PC-9 (cell line): ENCODE measurements around the gene TANC1. TPM values are rescaled to one million over a fixed set of nuclear protein-coding genes. Genes with fewer than 3 reads are reported as not detected.

Source experiments
- BruUV-seq: library from RNA; stranded (reverse); fragments of 400-500 nt; replicated peaks from 2 replicates; lab custom pipeline; 2021; lab: Mats Ljungman, UMichigan
- CTCF ChIA-PET: fragments of 300-600 bp; sonication (Branson Sonifier 250); formaldehyde crosslinking; loops from one replicate; lab custom pipeline; 2022; ENCODE audit warnings: antibody characterized with exemption; lab: Charles Lee
- POLR2A ChIA-PET: fragments of 300-600 bp; sonication (Branson Sonifier 250); formaldehyde crosslinking; loops from one replicate; lab custom pipeline; 2022; ENCODE audit warnings: antibody characterized with exemption; ENCODE audit not compliant: unreplicated experiment; lab: Charles Lee
- DNase-seq, 2 experiments: peaks; one replicate each; pipeline versions ENCODE4 v3.0.0 to v3.0.0-alpha.2; 2015 to 2022; ENCODE audit warnings: mixed read lengths in 1 of 2
- H2AFZ ChIP-seq: fragments of 200-600 bp; sonication (generic); 2 replicates; pipeline ENCODE4 v1.8.1; 2017; ENCODE audit warnings: antibody characterized with exemption
- H3F3A ChIP-seq: fragments of 200-600 bp; sonication (generic); 2 replicates; pipeline ENCODE4 v1.8.1; 2017; ENCODE audit warnings: antibody characterized with exemption, mild to moderate bottlenecking, low read depth; ENCODE audit not compliant: insufficient read depth
- H3K27ac ChIP-seq: fragments of 200-600 bp; sonication (generic); 2 replicates; pipeline ENCODE4 v1.6.1; 2016; ENCODE audit warnings: mixed run types
- H3K27me3 ChIP-seq: fragments of 200-600 bp; sonication (generic); 2 replicates; pipeline ENCODE4 v1.6.1; 2016; ENCODE audit warnings: low read depth, mixed run types; ENCODE audit not compliant: insufficient read depth
- H3K36me3 ChIP-seq: fragments of 200-600 bp; sonication (generic); 2 replicates; pipeline ENCODE4 v1.6.1; 2016; ENCODE audit warnings: low read depth, mixed run types
- H3K4me1 ChIP-seq: fragments of 200-600 bp; sonication (generic); replicated peaks from 2 replicates; pipeline ENCODE4 v1.6.1; 2016; ENCODE audit warnings: mixed run types; ENCODE audit not compliant: insufficient read depth
- H3K4me2 ChIP-seq: fragments of 200-600 bp; sonication (generic); 2 replicates; pipeline ENCODE4 v1.6.1; 2017; ENCODE audit warnings: mixed run types
- H3K4me3 ChIP-seq: fragments of 200-600 bp; sonication (generic); 2 replicates; pipeline ENCODE4 v1.6.1; 2016; ENCODE audit warnings: mixed run types
- H3K79me2 ChIP-seq: fragments of 200-600 bp; sonication (generic); 2 replicates; pipeline ENCODE4 v1.6.1; 2017; ENCODE audit warnings: low read depth, mixed run types
- H3K9me2 ChIP-seq: fragments of 200-600 bp; sonication (generic); 2 replicates; pipeline ENCODE4 v1.8.1; 2017; ENCODE audit warnings: mild to moderate bottlenecking; ENCODE audit not compliant: insufficient read depth
- H3K9me3 ChIP-seq: fragments of 200-600 bp; sonication (generic); 2 replicates; pipeline ENCODE4 v1.8.1; 2016; ENCODE audit warnings: low read depth; ENCODE audit not compliant: insufficient read depth
- H4K20me1 ChIP-seq: fragments of 200-600 bp; sonication (generic); 2 replicates; pipeline ENCODE4 v1.8.1; 2017; ENCODE audit not compliant: insufficient read depth
- CTCF ChIP-seq: fragments of 200-600 bp; sonication (generic); conservative IDR thresholded peaks from 2 replicates; pipeline ENCODE4 v1.6.1; 2017; ENCODE audit warnings: mixed run types, antibody characterized with exemption, mild to moderate bottlenecking, moderate library complexity
- EZH2 ChIP-seq: fragments of 200-600 bp; sonication (generic); IDR thresholded peaks from 2 replicates; pipeline ENCODE4 v1.8.0; 2017; ENCODE audit warnings: antibody characterized with exemption, low read depth
- intact Hi-C: fragments of 100-400 bp; cut with micrococcal nuclease; formaldehyde crosslinking; loops from one replicate; pipeline ENCODE4 v1.10.0; 2022; ENCODE audit not compliant: unreplicated experiment
- total RNA-seq: library from RNA; stranded (reverse); gene quantifications from 2 replicates; pipeline ENCODE4 v1.2.3, GENCODE V29; 2021

TANC1 gene
- total RNA-seq, 1 experiment from 2014 or later, result 26.0 TPM

GRCh38 chr2:158969715-158970240 is 1.3 kb downstream of the TANC1 start:
- peak overlapping the region; percentile 48 for H3K27ac ChIP-seq
- BruUV-seq, result TSS peak; percentile 30
- peak overlapping the region; percentile 94 for H3K4me2 ChIP-seq
- DNase-seq, result peak; percentile 21 to 36
- no peaks in the 10 kb centered on the region for H3K9me3 ChIP-seq
- H3K27me3 ChIP-seq, result no peaks in the 10 kb centered on the region
- no peaks in the 10 kb centered on the region for H3K9me2 ChIP-seq
- TF ChIP-seq CTCF (no peak), EZH2 (no peak)
- peak overlapping the region; percentile 83 for H3K4me3 ChIP-seq
- peaks cover 38% of the 10 kb centered on the region for H3K4me1 ChIP-seq
- peaks cover 62% of the 10 kb centered on the region for H3K79me2 ChIP-seq
- peak overlapping the region; percentile 82 for H2AFZ ChIP-seq
- CTCF ChIA-PET, result no interaction called here
- H3F3A ChIP-seq, result peaks cover 12% of the 10 kb centered on the region
- H4K20me1 ChIP-seq, result peaks cover 5% of the 10 kb centered on the region; the same call in 1 of the 2 replicates
- POLR2A ChIA-PET, result interaction anchor here (0.6 to 0.9 kb wide), 2 partner anchors 15 to 241 kb away, joined by 5 to 6 read pairs; no protein-coding TSS in a partner anchor
- no peaks in the 10 kb centered on the region for H3K36me3 ChIP-seq
- intact Hi-C loops, result loop anchor here (5.0 kb wide), 2 partner anchors 37 to 63 kb away; no protein-coding TSS in a partner anchor

GRCh38 chr2:158970241-158970751 is 1.9 kb downstream of the TANC1 start:
- no peaks in the 10 kb centered on the region for H3K36me3 ChIP-seq
- H3K79me2 ChIP-seq, result peaks cover 67% of the 10 kb centered on the region
- H3K4me2 ChIP-seq, result peak overlapping the region; percentile 94
- ChIA-PET POLR2A (no interaction called here), CTCF (no interaction called here)
- peaks cover 38% of the 10 kb centered on the region for H3K4me1 ChIP-seq
- H3K4me3 ChIP-seq, result peak overlapping the region; percentile 83
- peak overlapping the region; percentile 82 for H2AFZ ChIP-seq
- intact Hi-C loops, result no loop called here
- no TSS peak for BruUV-seq
- H4K20me1 ChIP-seq, result peaks cover 5% of the 10 kb centered on the region; the same call in 1 of the 2 replicates
- H3K27ac ChIP-seq, result peak overlapping the region; percentile 48
- TF ChIP-seq EZH2 (no peak), CTCF (no peak)
- peaks cover 12% of the 10 kb centered on the region for H3F3A ChIP-seq
- DNase-seq, result peak in 1 of 2 experiments; percentile 53
- no peaks in the 10 kb centered on the region for H3K27me3 ChIP-seq
- no peaks in the 10 kb centered on the region for H3K9me2 ChIP-seq
- no peaks in the 10 kb centered on the region for H3K9me3 ChIP-seq

- Histone ChIP-seq H3K27me3 (no peaks in the 10 kb centered on the region), H3K9me2 (no peaks in the 10 kb centered on the region), H3K4me3 (no peak overlapping the region), H3K79me2 (peaks cover 94% of the 10 kb centered on the region), H2AFZ (no peak overlapping the region), H3K9me3 (no peaks in the 10 kb centered on the region), H4K20me1 (peaks cover 5% of the 10 kb centered on the region; the same call in 1 of the 2 replicates), H3K36me3 (no peaks in the 10 kb centered on the region), H3K4me1 (peaks cover 38% of the 10 kb centered on the region), H3K27ac (no peak overlapping the region), H3F3A (peaks cover 8% of the 10 kb centered on the region; the same call in 1 of the 2 replicates), H3K4me2 (peak overlapping the region; percentile 94)
- POLR2A ChIA-PET, result interaction anchor here (0.6 kb wide), 1 partner anchor 63 kb away, joined by 17 read pairs; no protein-coding TSS in a partner anchor
- intact Hi-C loops, result loop anchor here (2.0 kb wide), 1 partner anchor 145 kb away; no protein-coding TSS in a partner anchor
- CTCF ChIA-PET, result interaction anchor here (0.6 kb wide), 1 partner anchor 17 kb away, joined by 21 read pairs; no protein-coding TSS in a partner anchor
- DNase-seq, result peak in 1 of 2 experiments; percentile 47
- TF ChIP-seq CTCF (no peak), EZH2 (no peak)
- no TSS peak for BruUV-seq
Observed at GRCh38 chr2:158973116-158973956, 4.9 kb downstream of the TANC1 start.
